ENCODE results near the gene DSCAML1.

Gene DSCAML1

DNA sequence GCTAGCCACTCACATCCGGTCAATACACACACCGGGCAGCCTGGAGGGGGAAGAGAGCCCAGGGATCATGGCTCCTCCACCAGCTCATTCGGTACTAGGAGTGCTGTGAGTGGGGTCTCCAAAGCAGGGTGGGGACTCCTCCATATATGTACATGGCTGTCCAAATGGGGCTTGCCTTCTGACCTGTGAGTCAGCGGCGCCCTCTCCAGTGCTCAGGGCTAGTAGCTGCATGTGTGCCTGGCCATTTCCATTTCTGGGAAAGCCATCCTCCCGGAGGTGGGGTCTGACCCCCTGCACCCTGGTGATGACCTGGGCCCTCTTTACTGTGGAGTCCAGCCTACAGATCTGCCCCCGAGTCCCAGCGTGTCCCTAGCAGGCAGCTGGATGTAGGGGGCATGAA is 287.5 kb downstream of the DSCAML1 start:
- no peak for DNase-seq (ENCODE audit: extremely low spot score)
- ChIA-PET POLR2A (no interaction called here), CTCF (no interaction called here)
- TF ChIP-seq ZNF384 (IDR thresholded peaks at IDR 0.05) (no peak), ARNT (IDR thresholded peaks at IDR 0.05) (no peak)

DNA sequence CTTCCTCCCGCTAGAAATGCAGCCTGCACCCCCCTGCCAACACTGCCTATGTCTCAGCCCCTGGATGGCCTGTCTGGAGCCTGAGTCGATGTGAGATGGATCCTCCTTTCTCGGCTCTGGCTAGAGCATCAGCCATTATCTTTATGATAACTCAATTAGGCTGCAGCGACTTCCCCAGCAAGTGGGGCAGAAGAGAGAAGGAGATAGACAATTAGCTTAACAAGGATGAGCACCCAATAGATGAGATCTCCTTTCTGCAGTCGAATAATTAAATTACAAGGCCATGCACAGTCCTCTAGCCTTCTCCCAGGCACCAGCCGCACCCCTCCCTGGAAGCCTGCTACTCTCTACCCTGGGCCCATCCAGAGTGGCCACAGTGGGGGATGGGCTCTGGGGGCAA is 290.0 kb downstream of the DSCAML1 start:
- POLR2A ChIA-PET: no interaction called here

GRCh38 chr11:117505285-117505970 is 291.6 kb downstream of the DSCAML1 start:
- ChIA-PET POLR2A (no interaction called here), CTCF (no interaction called here)
- TF ChIP-seq FOXK2 (IDR thresholded peaks at IDR 0.05): no peak
- no peak for TF ChIP-seq TARDBP (IDR thresholded peaks at IDR 0.05)
- no peak for TF ChIP-seq ELF4 (IDR thresholded peaks at IDR 0.05)
- no peak for TF ChIP-seq SP1 (IDR thresholded peaks at IDR 0.05)
- no peak for TF ChIP-seq ARNT (IDR thresholded peaks at IDR 0.05)
- no peak for TF ChIP-seq FOXM1 (IDR thresholded peaks at IDR 0.05; ENCODE audit: borderline replicate concordance)
- TF ChIP-seq, protein P1, sequence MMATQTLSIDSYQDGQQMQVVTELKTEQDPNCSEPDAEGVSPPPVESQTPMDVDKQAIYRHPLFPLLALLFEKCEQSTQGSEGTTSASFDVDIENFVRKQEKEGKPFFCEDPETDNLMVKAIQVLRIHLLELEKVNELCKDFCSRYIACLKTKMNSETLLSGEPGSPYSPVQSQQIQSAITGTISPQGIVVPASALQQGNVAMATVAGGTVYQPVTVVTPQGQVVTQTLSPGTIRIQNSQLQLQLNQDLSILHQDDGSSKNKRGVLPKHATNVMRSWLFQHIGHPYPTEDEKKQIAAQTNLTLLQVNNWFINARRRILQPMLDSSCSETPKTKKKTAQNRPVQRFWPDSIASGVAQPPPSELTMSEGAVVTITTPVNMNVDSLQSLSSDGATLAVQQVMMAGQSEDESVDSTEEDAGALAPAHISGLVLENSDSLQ (IDR thresholded peaks at IDR 0.05): no peak
- TF ChIP-seq BHLHE40 (IDR thresholded peaks at IDR 0.05; ENCODE audit: borderline replicate concordance): no peak
- no peak for TF ChIP-seq SUZ12 (IDR thresholded peaks at IDR 0.05)
- TF ChIP-seq LEF1 (IDR thresholded peaks at IDR 0.05; ENCODE audit: borderline replicate concordance): no peak
- no peak for DNase-seq (ENCODE audit: extremely low spot score)

More for the DNA sequence above, 290.0 kb downstream of the DSCAML1 start:
- CTCF ChIA-PET: no interaction called here
- TF ChIP-seq, protein P1 (IDR thresholded peaks at IDR 0.05): no peak
- TF ChIP-seq NFRKB (IDR thresholded peaks at IDR 0.05) (no peak), BHLHE40 (IDR thresholded peaks at IDR 0.05; ENCODE audit: borderline replicate concordance) (no peak), HDGF (IDR thresholded peaks at IDR 0.05; ENCODE audit: borderline replicate concordance) (no peak), ARNT (IDR thresholded peaks at IDR 0.05) (no peak), SUZ12 (IDR thresholded peaks at IDR 0.05) (no peak), FOXA1 (IDR thresholded peaks at IDR 0.05) (no peak), FOXM1 (IDR thresholded peaks at IDR 0.05; ENCODE audit: borderline replicate concordance) (no peak), CTBP1 (IDR thresholded peaks at IDR 0.05; ENCODE audit: borderline replicate concordance) (no peak), TARDBP (IDR thresholded peaks at IDR 0.05) (no peak), L3MBTL2 (conservative IDR thresholded peaks at IDR 0.05) (no peak), SP1 (IDR thresholded peaks at IDR 0.05) (no peak), FOXK2 (IDR thresholded peaks at IDR 0.05) (no peak), LEF1 (IDR thresholded peaks at IDR 0.05; ENCODE audit: borderline replicate concordance) (no peak), ELF4 (IDR thresholded peaks at IDR 0.05) (no peak), ZNF384 (IDR thresholded peaks at IDR 0.05) (no peak)
- DNase-seq (ENCODE audit: extremely low spot score): no peak

GRCh38 chr11:117502779-117503100 is 294.3 kb downstream of the DSCAML1 start:
- DNase-seq (ENCODE audit: extremely low spot score): no peak
- ChIA-PET CTCF (no interaction called here), POLR2A (no interaction called here)
- TF ChIP-seq FOXK2 (IDR thresholded peaks at IDR 0.05): no peak
- no peak for TF ChIP-seq LEF1 (IDR thresholded peaks at IDR 0.05; ENCODE audit: borderline replicate concordance)
- TF ChIP-seq, protein P1 (IDR thresholded peaks at IDR 0.05): no peak
- TF ChIP-seq FOXA1 (IDR thresholded peaks at IDR 0.05): no peak
- no peak for TF ChIP-seq ARNT (IDR thresholded peaks at IDR 0.05)
- no peak for TF ChIP-seq ZNF384 (IDR thresholded peaks at IDR 0.05)
- no peak for TF ChIP-seq SP1 (IDR thresholded peaks at IDR 0.05)
- no peak for TF ChIP-seq L3MBTL2 (conservative IDR thresholded peaks at IDR 0.05)
- TF ChIP-seq TARDBP (IDR thresholded peaks at IDR 0.05): no peak
- TF ChIP-seq ELF4 (IDR thresholded peaks at IDR 0.05): no peak
- TF ChIP-seq BHLHE40 (IDR thresholded peaks at IDR 0.05; ENCODE audit: borderline replicate concordance): no peak
- no peak for TF ChIP-seq HDGF (IDR thresholded peaks at IDR 0.05; ENCODE audit: borderline replicate concordance)
- TF ChIP-seq SUZ12 (IDR thresholded peaks at IDR 0.05): no peak
- no peak for TF ChIP-seq CTBP1 (IDR thresholded peaks at IDR 0.05; ENCODE audit: borderline replicate concordance)
- no peak for TF ChIP-seq FOXM1 (IDR thresholded peaks at IDR 0.05; ENCODE audit: borderline replicate concordance)
- TF ChIP-seq NFRKB (IDR thresholded peaks at IDR 0.05): no peak

GRCh38 chr11:117502015-117502778 is 294.8 kb downstream of the DSCAML1 start:
- POLR2A ChIA-PET: no interaction called here

More at GRCh38 chr11:117502015-117502778, 294.8 kb downstream of the DSCAML1 start:
- TF ChIP-seq LEF1 (IDR thresholded peaks at IDR 0.05; ENCODE audit: borderline replicate concordance) (no peak), FOXM1 (IDR thresholded peaks at IDR 0.05; ENCODE audit: borderline replicate concordance) (no peak), HDGF (IDR thresholded peaks at IDR 0.05; ENCODE audit: borderline replicate concordance) (no peak), FOXA1 (IDR thresholded peaks at IDR 0.05) (no peak), SP1 (IDR thresholded peaks at IDR 0.05) (no peak), SUZ12 (IDR thresholded peaks at IDR 0.05) (no peak), TARDBP (IDR thresholded peaks at IDR 0.05) (no peak), ELF4 (IDR thresholded peaks at IDR 0.05) (no peak), BHLHE40 (IDR thresholded peaks at IDR 0.05; ENCODE audit: borderline replicate concordance) (no peak), FOXK2 (IDR thresholded peaks at IDR 0.05) (no peak), L3MBTL2 (conservative IDR thresholded peaks at IDR 0.05) (no peak), CTBP1 (IDR thresholded peaks at IDR 0.05; ENCODE audit: borderline replicate concordance) (no peak)
- DNase-seq (ENCODE audit: extremely low spot score): no peak
- CTCF ChIA-PET: no interaction called here
